Panc1 (cell line): ENCODE measurements around the gene MAP3K6. TPM values are rescaled to one million over a fixed set of nuclear protein-coding genes. Genes with fewer than 3 reads are reported as not detected.
A peak's percentile ranks its signal among the peaks of the same experiment; 100 is the strongest.

Experiments used
- ATAC-seq: fragments of 200-7000 bp; cut with Tn5 transposase; 2 replicates; pipeline ENCODE4 v1.9.1; 2020; ENCODE audit warnings: mild to moderate bottlenecking, moderate library complexity
- BruUV-seq: library from RNA; stranded (reverse); fragments of 400-500 nt; replicated peaks from 2 replicates; lab custom pipeline; 2021; lab: Mats Ljungman, UMichigan
- CTCF ChIA-PET: fragments of 300-600 bp; sonication (Branson Sonifier 250); formaldehyde crosslinking; loops from one replicate; lab custom pipeline; 2022; ENCODE audit warnings: antibody characterized with exemption; lab: Charles Lee
- POLR2A ChIA-PET: fragments of 300-600 bp; sonication (Branson Sonifier 250); formaldehyde crosslinking; loops from one replicate; lab custom pipeline; 2022; ENCODE audit warnings: antibody characterized with exemption; lab: Charles Lee
- DNase-seq: peaks from one replicate; pipeline ENCODE4 v3.0.0-alpha.2; 2010; ENCODE audit warnings: low read depth, low spot score
- H3K27ac ChIP-seq: 2 replicates; pipeline ENCODE4 v1.5.1; 2011; ENCODE audit warnings: mild to moderate bottlenecking, low read length, inconsistent platforms
- H3K27me3 ChIP-seq: fragments of 200-500 bp; sonication (Bioruptor generic); 2 replicates; pipeline ENCODE4 v1.6.0; 2014; ENCODE audit warnings: low read length, inconsistent platforms; ENCODE audit not compliant: control insufficient read depth, insufficient read depth
- H3K36me3 ChIP-seq: fragments of 200-500 bp; sonication (Bioruptor generic); 2 replicates; pipeline ENCODE4 v1.5.1; 2014; ENCODE audit warnings: inconsistent platforms, mild to moderate bottlenecking, low read length, moderate library complexity; ENCODE audit not compliant: control insufficient read depth, insufficient read depth
- H3K4me1 ChIP-seq: 2 replicates; pipeline ENCODE4 v1.5.1; 2011; ENCODE audit warnings: inconsistent platforms, mild to moderate bottlenecking, low read length, moderate library complexity; ENCODE audit not compliant: control insufficient read depth, insufficient read depth
- H3K4me3 ChIP-seq, 2 experiments: 2 replicates each; pipeline ENCODE4 v1.5.1; 2011 to 2012; ENCODE audit warnings: low read depth in 2 of 2, low read length in 2 of 2, mild to moderate bottlenecking in 2 of 2, inconsistent platforms in 1 of 2, moderate library complexity in 1 of 2
- H3K9me3 ChIP-seq: fragments of 200-500 bp; sonication (Bioruptor generic); 2 replicates; pipeline ENCODE4 v1.5.1; 2014; ENCODE audit warnings: low read depth, mild to moderate bottlenecking, inconsistent platforms, low read length, moderate library complexity; ENCODE audit not compliant: control insufficient read depth, insufficient read depth
- POLR2AphosphoS5 ChIP-seq: IDR thresholded peaks from 2 replicates; pipeline ENCODE4 v1.6.1; 2012; ENCODE audit warnings: mild to moderate bottlenecking, low read depth, low read length, moderate library complexity
- SIN3A ChIP-seq: IDR thresholded peaks from 2 replicates; pipeline ENCODE4 v1.6.1; 2012; ENCODE audit warnings: low read depth, mild to moderate bottlenecking, low read length, moderate library complexity, borderline replicate concordance; ENCODE audit not compliant: insufficient read depth
- TCF7L2 ChIP-seq: IDR thresholded peaks from 2 replicates; pipeline ENCODE4 v1.6.1; 2011; ENCODE audit warnings: mild to moderate bottlenecking, low read depth, low read length, inconsistent platforms
- in situ Hi-C: cut with HindIII; loops from 2 replicates; pipeline ENCODE4 v1.10.0; 2016; ENCODE audit warnings: low sequenced_read_pairs, low pct_unique_long_range_greater_than_20kb
- intact Hi-C: fragments of 100-400 bp; cut with micrococcal nuclease; formaldehyde crosslinking; loops from one replicate; pipeline ENCODE4 v1.10.0; 2022; ENCODE audit not compliant: unreplicated experiment
- total RNA-seq: library from RNA; stranded (reverse); gene quantifications from one replicate; pipeline ENCODE4 v1.2.1, GENCODE V29; 2021; ENCODE audit not compliant: unreplicated experiment
- TF ChIP-seq, protein P1 (sequence below): fragments of 450-650 bp; IDR thresholded peaks from 2 replicates; pipeline ENCODE4 v1.5.1; 2017; ENCODE audit warnings: mild to moderate bottlenecking
- TF ChIP-seq, protein P2 (sequence below), 2 experiments: IDR thresholded peaks; 2 replicates each; pipeline ENCODE4 v1.6.1; 2011 to 2012; ENCODE audit warnings: low read depth in 2 of 2, control low read depth in 1 of 2, low read length in 1 of 2, mild to moderate bottlenecking in 1 of 2, moderate library complexity in 1 of 2; ENCODE audit not compliant: insufficient read depth in 1 of 2

MAP3K6 gene
- total RNA-seq, 1 experiment from 2014 or later: 56.9 TPM

DNA sequence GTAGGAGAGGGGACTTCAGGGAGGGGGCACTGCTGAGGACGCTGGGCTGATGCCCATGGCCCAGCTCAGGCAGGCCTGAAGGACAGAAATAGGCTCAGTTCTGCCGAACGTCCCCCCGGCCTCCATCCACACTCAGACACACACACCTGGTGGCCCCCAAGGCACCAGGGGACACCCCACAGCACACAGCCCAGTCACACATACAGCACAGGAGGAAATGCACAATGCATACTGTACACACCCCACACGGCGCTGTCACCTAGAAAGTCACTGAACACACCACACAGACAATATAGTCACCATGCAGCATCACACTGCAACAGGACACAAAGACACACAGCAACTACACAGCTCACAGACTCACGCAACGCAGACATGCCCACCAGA, 24.4 kb downstream of the MAP3K6 start:
- BruUV-seq: no TSS peak
- intact Hi-C loops (no loop called here), in situ Hi-C loops (no loop called here)
- H3K4me3 ChIP-seq: peak overlapping the region in 1 of 2 experiments; percentile 36; a peak in 2 of 4 replicates
- CTCF ChIA-PET: no interaction called here
- H3K27me3 ChIP-seq: no peaks in the 10 kb centered on the region
- no peaks in the 10 kb centered on the region for H3K9me3 ChIP-seq
- TF ChIP-seq, protein P1, sequence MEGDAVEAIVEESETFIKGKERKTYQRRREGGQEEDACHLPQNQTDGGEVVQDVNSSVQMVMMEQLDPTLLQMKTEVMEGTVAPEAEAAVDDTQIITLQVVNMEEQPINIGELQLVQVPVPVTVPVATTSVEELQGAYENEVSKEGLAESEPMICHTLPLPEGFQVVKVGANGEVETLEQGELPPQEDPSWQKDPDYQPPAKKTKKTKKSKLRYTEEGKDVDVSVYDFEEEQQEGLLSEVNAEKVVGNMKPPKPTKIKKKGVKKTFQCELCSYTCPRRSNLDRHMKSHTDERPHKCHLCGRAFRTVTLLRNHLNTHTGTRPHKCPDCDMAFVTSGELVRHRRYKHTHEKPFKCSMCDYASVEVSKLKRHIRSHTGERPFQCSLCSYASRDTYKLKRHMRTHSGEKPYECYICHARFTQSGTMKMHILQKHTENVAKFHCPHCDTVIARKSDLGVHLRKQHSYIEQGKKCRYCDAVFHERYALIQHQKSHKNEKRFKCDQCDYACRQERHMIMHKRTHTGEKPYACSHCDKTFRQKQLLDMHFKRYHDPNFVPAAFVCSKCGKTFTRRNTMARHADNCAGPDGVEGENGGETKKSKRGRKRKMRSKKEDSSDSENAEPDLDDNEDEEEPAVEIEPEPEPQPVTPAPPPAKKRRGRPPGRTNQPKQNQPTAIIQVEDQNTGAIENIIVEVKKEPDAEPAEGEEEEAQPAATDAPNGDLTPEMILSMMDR: no peak
- TF ChIP-seq, protein P2, sequence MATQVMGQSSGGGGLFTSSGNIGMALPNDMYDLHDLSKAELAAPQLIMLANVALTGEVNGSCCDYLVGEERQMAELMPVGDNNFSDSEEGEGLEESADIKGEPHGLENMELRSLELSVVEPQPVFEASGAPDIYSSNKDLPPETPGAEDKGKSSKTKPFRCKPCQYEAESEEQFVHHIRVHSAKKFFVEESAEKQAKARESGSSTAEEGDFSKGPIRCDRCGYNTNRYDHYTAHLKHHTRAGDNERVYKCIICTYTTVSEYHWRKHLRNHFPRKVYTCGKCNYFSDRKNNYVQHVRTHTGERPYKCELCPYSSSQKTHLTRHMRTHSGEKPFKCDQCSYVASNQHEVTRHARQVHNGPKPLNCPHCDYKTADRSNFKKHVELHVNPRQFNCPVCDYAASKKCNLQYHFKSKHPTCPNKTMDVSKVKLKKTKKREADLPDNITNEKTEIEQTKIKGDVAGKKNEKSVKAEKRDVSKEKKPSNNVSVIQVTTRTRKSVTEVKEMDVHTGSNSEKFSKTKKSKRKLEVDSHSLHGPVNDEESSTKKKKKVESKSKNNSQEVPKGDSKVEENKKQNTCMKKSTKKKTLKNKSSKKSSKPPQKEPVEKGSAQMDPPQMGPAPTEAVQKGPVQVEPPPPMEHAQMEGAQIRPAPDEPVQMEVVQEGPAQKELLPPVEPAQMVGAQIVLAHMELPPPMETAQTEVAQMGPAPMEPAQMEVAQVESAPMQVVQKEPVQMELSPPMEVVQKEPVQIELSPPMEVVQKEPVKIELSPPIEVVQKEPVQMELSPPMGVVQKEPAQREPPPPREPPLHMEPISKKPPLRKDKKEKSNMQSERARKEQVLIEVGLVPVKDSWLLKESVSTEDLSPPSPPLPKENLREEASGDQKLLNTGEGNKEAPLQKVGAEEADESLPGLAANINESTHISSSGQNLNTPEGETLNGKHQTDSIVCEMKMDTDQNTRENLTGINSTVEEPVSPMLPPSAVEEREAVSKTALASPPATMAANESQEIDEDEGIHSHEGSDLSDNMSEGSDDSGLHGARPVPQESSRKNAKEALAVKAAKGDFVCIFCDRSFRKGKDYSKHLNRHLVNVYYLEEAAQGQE (IDR thresholded peaks at IDR 0.05; ENCODE audit: insufficient read depth in 1 of 2, low read depth in 2 of 2, low read length in 1 of 2): no peak
- no peak for TF ChIP-seq SIN3A
- no peak for TF ChIP-seq TCF7L2
- TF ChIP-seq POLR2AphosphoS5: no peak
- ATAC-seq (peak; percentile 28; the same call in 1 of the 2 replicates), DNase-seq (no peak)
- H3K27ac ChIP-seq: no peak overlapping the region
- POLR2A ChIA-PET: interaction anchor here (0.6 kb wide), 1 partner anchor 104 kb away, joined by 4 read pairs; no protein-coding TSS in a partner anchor
- H3K36me3 ChIP-seq: no peaks in the 10 kb centered on the region
- peaks cover 19% of the 10 kb centered on the region for H3K4me1 ChIP-seq

DNA sequence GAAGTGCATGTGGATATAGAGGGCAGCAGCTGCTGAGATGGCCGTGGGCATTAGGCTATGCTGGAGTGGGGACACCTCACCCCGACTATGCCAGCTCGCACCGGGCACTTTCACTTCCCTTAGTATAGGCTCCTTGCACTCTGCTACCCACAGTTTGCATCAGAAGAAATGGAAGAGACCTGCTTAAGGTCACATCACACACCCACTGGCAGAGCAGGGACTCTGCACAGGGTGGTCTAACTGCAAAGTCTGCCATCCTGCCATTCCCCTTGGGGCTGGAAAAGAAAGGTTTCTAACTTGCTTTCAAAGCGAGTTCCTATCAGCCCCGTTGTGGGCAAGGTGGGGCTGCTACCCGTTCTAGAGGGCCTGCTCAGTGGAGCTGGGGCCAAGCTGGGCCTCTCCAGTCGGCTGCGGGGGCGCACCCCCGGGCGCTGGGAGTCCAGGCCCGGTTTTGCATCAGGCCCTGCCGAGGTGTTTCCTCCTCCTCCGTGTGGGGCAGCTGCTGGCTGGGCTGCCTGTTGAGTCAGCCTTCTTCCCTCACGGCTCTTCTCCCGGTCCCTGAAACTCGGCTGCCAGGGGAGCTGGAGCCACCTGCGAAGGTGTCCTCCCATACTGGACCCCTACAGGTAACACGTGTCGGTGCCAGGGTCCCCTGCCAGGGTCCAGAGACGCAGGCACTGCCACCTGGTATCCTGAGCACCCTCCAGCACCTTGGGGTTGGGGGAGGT, 25.1 kb downstream of the MAP3K6 start, which contains the start of gene SYTL1:
SYTL1 (plus strand) TSS at position 498 of the 728 bp plus-strand sequence. CDS start 3,313 bp downstream, outside the sequence.
- Histone ChIP-seq H3K4me3 (peak within 1 kb of the TSS in 1 of 2 experiments; percentile 36; a peak in 2 of 4 replicates), H3K27ac (no peak within 1 kb of the TSS; the same call in 1 of the 2 replicates), H3K9me3 (no peaks in the 10 kb centered on the region), H3K27me3 (no peaks in the 10 kb centered on the region), H3K36me3 (no peaks in the 10 kb centered on the region), H3K4me1 (peaks cover 19% of the 10 kb centered on the region)
- BruUV-seq: no TSS peak
- TF ChIP-seq TCF7L2 (no peak), POLR2AphosphoS5 (no peak), SIN3A (no peak)
- TF ChIP-seq, protein P2 (IDR thresholded peaks at IDR 0.05; ENCODE audit: insufficient read depth in 1 of 2, low read depth in 2 of 2, low read length in 1 of 2): no peak
- TF ChIP-seq, protein P1: no peak
- ATAC-seq (peak; percentile 79), DNase-seq (no peak)
- in situ Hi-C loops: no loop called here
- intact Hi-C loops: no loop called here
- ChIA-PET CTCF (no interaction called here), POLR2A (no interaction called here)
